ENCODE data around the gene ST6GALNAC4. TPM values are rescaled to one million over a fixed set of nuclear protein-coding genes. Genes with fewer than 3 reads are reported as not detected.

Gene ST6GALNAC4
- total RNA-seq, 1 experiment from 2014 or later, result 41.6 TPM

DNA sequence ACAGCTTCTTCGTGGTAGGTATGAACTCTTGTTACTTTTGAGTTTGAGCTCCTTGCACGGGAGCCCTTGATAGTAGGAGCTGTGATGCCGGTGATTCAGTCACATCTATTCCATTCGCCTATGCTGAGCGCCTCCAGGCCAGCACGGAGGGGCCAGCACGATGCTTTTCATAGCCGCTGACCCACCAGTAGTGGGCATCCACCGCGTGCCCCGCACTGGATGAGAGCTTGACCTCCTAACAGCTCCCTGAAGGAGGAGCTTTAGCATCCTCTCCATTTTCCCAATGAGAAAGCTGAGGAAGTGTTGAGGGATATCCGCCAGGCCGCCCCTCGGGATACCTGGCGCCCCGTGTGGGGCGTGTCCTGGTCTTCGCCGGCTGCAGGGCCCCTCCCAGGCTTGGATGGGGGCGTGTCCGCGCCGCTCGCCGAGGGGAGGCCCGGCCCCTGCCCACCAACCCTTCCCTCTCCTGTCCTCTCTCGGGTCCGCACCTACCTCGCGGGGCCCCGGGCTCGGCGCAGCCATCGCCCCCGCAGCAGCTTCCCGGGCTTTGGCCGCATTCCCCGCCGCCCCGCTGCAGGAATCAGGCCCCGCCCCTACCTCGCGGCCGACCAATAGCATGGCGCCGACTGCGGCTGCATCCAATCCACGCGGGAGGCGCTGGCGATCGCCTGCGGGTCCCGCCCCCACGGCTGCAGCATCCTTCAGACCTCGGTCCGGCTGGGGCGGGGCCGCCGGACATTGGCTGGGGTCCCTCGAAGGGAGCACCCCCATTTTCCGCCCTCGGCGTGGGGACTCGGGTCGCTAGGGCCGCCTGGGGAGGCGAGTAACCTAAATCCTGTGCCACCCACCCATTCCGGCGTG is 13.6 kb upstream of the ST6GALNAC4 start, which contains the start of gene PIP5KL1:
Gene PIP5KL1 (minus strand): TSS at position 547 of the 861 bp plus-strand sequence. CDS start 25 bp downstream, at position 522.
- DNase-seq (ENCODE audit: low read depth), result peak; percentile 81

DNA sequence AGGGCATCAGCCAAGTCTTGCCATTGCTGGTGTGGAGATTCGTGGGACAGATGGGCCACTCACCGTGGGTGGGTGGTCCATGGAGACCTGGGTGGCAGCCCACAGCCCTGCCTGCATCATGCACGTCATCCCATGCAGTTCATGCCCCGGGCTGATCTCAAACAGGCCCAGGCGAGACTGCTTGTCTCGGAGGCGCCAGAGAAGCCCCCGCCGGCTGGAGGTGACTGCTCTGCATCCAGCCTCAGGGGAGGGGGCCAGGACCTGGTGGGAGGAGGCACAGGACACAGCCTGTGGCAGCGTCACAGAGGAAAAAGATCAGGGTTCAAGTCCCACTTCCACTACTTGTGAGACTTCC is 12.8 kb upstream of the ST6GALNAC4 start:
- no peak for DNase-seq (ENCODE audit: low read depth)

DNA sequence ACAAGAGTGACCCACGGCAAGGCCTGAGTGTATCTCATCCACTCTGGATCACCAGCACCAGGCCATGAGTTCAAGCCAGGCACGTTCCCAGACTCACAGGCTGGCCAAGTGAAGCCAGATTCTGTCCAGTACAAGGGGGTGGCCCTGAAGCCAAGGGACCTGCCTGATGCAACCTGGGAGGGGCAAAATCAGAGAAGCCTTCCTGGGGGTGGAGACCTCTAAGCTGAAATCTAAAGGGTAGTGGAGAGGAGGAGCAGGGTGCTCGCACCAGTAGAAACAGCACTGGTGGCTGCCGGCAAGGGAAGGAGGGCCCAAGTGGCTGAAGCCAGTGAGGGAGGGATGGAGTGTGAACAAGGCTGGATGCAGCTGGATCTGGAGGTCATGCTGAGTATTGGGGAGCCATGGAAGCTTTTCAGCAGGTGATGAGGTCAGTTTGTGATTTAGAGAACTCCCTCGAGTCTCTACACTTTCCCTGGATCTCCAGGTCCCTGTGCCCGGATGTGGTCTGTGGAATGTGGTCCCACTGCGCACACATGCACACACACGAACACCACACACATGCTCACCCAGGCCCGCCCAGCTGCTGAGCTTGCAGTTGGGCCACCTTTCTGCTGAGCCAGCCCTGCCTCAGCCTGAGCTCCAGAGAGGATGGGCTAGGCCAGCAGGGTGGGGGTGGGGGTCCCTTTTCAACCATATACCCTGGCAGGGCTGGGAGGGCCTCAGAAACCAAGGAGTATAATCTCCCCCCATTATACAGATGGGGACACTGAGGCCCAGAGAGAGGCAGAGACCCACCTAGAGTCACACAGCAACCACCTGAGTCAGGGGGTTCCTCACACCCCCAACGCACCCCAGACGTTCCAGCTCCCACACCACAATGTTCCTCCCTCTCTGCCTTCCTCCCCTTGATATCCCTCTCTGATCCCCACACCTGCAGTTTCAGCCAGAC is 12.1 kb upstream of the ST6GALNAC4 start:
- peak; percentile 36 for DNase-seq (ENCODE audit: low read depth)

DNA sequence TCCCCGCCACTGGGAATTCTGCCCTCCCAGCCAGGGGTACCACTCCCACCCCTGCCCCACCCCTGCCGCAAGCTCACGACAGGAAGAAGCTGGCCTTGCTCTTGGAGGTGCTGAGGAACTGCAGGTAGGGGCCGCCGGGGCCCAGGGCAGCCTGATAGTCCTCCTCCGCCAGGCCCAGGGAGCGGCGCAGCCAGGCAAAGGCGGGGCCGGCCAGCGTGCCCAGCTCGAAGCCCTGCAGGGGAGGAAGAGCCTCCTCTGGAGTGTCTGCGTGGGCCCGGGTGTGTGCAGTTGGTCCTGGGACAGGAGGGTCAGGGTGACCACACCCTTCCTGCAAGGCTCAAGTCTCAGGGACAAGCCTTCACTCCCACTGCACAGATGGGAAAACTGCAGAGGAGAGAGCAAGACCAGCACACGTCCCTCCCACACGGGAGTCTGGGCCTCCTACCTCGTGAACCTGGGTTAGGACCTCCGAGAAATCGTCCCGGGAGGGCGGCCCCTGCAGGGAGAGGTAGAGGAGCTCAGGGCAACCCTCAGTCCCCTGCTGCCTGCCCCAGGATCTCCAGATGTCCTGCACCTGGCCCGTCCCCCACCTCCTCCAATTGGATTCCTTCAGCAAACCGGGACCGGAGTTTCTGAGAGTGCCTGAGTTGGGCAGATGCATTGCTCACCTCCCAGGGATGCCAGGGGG is 11.3 kb upstream of the ST6GALNAC4 start:
- DNase-seq (ENCODE audit: low read depth), result no peak

DNA sequence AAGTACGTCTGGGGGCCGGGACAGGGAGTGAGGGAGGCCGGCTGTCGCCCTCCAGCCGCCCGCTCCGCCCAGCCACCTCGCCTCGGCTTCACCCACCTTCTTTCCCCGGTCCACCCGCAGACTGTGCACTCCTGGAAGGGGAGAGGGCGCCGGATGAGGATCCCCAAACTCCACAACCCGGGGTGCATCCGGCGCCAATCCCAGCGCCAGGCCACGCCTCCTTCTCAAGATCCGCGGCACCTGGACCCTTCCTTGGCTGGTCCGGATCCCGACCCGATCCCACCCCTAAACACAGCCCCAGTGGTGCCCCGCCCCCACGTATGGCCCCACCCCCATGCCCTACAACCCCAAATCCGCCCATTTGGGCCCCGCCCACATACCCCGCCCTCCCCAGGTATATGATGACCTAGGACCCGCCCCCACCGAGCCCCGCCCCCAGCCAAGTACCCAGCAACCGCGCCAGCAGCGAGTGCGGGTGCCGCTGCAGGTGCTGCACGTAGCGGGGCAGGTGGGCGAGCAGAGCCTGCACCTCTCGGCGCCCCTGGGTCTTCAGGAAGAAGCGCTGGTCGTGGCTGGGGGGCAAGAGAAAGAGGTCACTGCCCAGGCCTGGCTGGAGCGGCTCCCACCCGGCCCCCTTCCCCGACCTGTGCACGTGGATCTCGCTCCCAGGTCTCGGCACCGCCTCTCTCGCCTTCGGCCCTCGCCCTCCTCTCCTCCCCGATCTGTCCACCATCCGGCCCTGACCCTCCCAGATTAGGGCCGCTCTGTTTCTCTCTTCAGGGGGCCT is 10.6 kb upstream of the ST6GALNAC4 start:
- no peak for DNase-seq (ENCODE audit: low read depth)

DNA sequence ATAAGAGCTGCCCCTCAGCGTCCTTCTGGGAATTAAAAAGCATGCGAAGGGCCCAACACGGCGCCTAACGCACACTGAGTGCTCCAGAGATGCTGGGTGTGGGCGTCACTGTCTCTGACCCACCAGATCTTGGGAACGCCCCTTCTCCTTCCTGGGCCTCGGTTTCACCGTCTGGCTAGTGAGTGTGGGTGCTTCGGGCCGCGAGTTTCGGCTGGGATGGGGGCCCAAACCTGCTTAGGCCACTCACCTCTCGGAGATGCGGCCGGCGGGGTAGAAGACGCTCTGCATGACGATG is 10.0 kb upstream of the ST6GALNAC4 start:
- no peak for DNase-seq (ENCODE audit: low read depth)

DNA sequence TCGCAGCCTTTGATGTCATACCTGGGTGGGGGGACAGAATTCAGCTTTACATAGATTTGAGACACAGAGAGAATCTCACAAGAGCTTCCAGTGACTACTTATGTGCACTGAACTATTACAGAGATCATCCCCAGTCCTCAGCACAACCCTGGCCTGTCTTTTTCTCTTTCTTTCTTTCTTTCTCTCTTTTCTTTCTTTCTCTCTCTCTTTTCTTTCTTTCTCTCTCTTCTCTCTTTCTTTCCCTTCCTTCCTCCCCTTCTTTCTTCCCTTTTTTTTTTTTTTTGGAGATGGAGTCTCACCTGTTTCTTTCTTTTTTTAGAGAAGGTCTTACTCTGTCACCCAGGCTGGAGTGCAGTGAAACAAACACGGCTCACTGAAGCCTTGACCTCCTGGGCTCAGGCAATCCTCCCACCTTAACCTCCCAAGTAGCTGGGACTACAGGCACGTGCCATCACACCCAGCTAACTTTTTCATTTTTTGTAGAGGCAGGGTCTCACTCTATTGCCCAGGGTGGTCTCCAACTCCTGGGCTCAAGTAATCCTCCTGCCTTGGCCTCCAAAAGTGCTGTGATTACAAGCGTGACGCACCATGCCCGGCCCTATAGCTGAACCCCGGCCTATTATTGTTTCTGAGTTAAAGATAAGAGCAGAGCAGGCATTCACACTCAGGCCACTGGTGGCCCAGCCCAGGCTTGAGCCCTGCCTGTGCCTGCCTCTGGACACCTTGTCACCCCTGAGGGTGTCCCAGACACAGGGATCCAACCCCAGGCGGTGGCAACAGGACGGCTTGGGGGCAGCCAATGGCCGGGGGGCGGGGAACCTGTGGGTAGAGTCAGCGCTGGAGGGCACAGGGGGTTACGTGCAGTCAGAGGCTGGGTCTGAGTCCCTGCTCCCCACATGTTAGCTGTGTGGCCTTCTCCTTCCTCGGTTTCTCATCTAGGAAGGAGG is 9.4 kb upstream of the ST6GALNAC4 start:
- DNase-seq (ENCODE audit: low read depth), result no peak

DNA sequence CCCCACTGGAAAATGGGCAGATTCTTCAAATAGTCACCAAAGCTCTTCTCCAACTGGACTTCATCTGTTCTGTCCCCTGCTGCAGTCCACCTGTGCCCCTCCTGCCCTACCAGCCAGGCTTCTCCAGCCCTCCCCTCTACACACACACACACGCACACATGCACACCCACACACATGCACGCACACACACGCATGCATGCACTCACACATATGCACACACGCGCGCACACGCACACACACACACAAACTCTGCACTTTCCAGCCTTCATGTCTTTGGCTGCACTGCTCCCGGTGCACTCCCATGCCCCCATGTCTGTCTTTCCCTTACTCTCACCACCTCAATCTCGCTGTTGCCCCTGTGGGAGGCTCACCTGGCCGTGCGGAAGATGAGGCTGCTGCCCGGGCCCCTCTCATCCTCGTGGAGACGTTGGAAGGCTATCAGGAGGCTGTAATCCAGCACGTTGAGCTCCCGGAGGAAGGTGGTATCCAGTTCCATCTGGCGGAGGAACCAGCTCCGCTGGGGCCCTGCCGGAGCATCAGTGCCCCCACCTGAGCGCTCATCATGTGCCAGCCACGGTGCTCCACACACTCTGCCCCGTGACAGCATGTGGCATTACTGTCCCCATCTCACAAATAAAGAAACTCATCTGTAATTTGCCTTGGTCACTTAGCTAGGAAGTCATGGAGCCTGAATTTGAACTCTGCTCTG is 8.0 kb upstream of the ST6GALNAC4 start:
- no peak for DNase-seq (ENCODE audit: low read depth)

DNA sequence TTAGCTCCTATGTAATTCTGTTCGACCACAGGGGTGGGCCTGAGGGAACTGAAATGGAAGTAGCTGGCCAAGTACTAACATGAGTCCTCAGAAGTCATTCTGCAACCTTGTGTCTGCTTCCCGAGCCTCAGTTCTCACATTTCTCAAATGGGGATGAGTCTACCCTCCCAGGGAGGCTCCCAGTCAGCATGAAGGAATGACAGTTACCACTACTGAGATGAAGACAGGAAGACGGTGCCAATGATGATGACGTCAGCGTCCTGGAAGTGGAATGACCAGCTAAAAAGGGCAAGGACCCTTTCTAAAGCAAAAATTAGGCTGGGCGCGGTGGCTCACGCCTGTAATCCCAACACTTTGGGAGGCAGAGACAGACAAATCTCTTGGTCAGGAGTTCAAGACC is 6.9 kb upstream of the ST6GALNAC4 start:
- peak; percentile 94 for DNase-seq (ENCODE audit: low read depth)

DNA sequence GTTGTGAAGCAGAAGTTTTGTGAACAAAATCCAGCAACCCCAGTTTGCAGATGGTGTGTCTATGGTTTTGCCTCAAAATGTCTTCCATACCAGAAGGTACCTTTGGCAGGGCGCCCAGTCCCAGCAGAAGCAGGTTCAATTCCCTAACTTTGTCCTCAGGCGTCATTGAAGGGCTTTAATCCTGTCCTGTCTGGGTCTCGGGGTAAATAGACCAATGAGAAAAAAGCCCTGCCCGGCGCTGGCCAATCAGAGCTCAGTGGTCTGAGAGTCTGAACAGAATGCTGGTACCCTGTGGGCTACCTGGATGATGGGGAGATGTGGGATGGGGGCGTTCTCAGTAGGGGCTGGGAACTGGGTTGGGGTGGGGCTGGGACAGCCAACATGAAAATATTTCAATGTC is 6.2 kb upstream of the ST6GALNAC4 start:
- DNase-seq (ENCODE audit: low read depth), result no peak

DNA sequence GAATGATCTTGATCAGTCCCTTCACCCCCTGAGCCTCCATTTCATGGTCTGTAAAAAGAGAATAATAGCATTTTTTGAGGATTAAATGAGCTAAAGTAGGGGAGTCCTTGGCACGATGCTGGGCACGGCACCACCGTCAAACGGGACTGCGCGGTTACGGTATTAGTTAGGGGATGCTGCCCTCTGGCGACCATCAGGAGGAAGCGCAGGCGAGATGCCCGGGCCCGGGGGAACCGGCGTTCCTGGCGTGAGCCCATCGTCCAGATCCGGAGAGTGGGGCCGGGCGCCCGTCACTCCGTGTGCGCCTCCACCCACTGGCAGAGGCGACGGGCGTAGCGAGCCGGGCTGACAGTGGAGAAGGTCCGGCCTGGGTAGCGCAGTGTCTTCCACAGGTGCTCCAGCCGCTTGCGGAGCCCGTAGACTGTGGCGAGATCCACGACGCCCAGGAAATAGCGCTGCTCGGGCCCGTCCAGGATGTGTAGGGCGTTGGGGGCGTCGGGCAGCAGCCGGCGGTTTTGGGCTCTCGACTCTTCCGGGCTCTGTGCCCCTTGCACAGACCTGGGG is 4.8 kb upstream of the ST6GALNAC4 start:
- peak; percentile 42 for DNase-seq (ENCODE audit: low read depth)

DNA sequence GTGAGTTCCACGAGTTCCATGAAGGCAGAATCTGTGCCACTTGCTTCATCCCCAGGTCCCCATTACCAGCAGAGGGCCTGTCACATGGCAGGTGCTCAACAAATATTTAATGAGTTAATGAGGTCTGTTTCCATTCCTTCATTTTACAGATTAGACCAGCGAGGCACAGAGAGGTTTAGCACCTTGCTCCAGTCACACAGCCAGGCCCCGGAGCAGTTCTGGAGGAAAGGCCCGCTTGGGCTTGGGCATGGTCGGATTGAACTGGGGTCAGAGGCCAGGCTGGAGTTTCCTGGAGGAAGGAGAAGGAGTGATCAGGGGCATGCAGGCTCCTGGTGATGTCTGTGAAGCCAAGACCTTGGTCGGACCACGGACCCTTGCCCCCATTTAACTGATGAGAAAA is 4.0 kb upstream of the ST6GALNAC4 start:
- DNase-seq (ENCODE audit: low read depth), result no peak

DNA sequence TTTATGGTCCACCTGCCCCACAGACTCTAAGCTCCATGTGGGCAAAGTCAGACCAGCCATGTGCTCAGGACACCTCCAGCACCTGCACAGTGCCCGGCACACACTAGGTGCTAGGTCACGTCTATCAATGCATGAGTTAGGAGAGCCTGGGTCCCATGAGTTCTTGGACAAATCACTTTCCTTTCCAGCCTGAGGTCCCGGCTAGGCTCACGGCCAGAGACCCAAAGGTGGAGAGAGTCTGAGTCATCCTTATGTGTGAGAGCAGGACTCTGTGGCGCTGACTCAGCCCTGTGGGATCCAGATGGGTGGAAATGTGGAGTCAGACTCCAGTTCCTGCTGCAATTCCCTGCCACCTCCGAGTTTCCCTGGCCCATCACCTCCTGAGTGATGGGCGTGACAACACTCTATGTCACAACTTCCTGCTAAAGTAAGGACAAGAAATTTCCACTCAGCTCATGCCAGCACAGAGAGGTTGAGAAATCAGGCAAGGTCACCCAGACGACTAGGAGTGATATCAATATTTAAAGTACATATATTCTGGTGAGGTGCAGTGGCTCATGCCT is 2.5 kb upstream of the ST6GALNAC4 start:
- peak; percentile 98 for DNase-seq (ENCODE audit: low read depth)

DNA sequence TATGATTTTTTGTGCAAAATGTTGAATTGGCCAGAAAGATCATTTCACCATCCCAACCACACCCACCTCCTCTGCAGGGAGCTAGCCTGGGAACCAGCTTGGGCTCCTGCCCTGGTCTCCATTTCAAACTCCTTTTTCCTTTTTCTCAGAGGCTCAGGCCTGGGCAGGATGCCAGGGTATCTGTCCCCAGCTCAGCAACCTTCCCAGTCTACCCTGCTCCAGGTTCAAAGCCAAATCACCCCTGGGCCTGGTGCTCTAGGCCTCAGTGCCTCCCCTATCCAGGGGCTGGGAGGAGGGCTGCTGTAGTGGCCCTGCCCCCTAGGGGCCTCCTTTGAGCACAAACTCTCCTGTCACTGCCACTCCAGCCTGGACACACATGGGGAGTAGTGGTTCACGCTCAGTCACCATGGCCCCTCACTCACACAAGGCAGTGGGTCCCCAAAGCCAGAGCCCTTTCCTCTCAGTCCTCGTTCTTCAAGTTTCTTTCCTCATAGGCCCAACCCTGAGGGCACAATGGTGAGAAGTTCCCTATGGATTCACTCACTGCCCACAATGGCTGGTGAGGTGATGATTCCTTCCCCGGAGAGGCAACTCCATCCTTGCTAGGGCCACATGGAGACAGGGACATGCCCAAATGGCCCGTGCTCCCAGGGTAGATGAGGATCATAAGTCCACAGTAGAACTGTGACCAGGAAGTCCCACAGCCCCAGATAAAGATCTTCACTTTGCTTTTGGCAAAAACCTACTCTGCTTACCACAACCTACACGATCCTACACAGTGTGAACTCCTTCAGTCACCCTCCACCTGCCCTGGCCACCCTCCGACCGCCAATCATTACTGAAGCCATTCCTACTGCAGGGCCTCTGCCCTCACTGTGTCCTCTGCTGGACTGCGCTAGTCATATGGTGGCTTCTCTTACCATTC is 1.6 kb upstream of the ST6GALNAC4 start:
- peak; percentile 36 for DNase-seq (ENCODE audit: low read depth)

DNA sequence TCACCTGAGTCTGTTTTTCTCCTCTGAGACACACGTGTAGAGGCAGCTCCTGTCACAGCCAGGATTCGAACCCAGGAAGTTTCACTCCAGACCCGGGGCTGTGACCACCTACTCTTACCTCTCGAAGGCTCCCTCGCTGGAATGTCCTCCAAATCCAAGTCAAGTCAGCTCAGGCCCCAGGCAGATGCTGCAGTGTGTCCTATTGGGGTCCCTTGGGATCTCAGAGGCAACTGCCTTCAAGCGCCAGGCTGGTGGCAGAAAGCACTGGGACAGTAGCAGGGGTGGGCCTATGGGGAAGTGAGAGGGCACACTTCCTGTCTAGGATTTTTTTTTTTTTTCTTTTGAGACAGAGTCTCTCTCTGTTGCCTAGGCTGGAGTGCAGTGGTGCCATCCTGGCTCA is 762 bp upstream of the ST6GALNAC4 start:
- DNase-seq (ENCODE audit: low read depth), result no peak

DNA sequence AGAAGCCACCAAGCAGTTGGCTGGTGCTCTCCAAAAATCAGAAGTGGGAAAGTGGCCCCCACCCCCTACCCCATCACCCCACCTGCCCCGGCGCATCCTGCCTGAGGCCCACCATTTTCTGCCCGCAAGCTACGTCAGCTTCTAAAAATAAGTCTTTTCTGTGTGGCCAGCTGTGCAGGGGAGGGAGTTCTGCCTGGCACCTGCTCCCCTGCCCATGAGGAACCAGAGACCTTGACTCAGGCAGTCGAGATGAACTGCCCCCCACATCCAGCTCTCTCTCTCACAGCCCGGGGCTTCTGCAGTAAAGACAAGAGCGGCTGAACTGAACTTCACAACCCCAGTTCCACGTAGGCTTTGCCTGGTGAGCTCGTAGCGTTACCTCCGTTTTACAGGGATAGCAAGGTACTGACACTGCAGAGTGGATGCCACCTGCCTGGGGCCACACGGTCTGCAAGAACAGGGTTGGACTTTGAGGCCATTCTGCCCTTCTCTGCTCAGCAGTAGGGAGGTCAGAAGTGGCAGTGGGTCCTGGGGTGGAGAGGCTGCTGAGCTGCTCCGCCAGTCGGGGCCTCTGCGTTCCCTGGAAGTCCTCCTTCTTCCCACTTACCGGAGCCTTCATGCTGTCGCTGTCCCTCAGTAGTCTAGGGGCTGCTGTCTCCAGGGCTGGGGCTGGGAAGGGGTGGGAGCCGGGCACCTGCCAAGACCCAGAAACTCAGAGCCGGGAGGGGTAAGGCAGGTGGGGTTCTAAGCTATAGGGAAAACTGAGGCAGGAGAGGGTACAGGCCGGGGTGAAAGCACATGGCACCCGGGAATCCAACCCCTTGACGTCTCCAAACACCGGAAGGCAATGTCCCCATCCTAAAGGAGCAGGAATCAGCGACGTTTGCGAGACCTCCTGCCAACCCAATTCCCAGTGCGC is 781 bp downstream of the ST6GALNAC4 start:
- peak; percentile 53 for DNase-seq (ENCODE audit: low read depth)
